HG02943 (cell line): Measurements from ENCODE around the gene PGAM1.
"Not testable (repeated sequence)": the region's sequence is repeated elsewhere in the genome, so short reads cannot be mapped to it uniquely, and the experiment has no call there.

ENCODE experiments used
- ATAC-seq: cut with Tn5 transposase; IDR thresholded peaks from one replicate; pipeline ENCODE4 v1.9.1; 2021; ENCODE audit warnings: mild to moderate bottlenecking, low read depth, moderate library complexity; ENCODE audit not compliant: unreplicated experiment

The PGAM1 gene

GRCh38 chr10:97407211-97407951 lies 18.6 kb upstream of the PGAM1 start:
- peak; percentile 89 for ATAC-seq

DNA sequence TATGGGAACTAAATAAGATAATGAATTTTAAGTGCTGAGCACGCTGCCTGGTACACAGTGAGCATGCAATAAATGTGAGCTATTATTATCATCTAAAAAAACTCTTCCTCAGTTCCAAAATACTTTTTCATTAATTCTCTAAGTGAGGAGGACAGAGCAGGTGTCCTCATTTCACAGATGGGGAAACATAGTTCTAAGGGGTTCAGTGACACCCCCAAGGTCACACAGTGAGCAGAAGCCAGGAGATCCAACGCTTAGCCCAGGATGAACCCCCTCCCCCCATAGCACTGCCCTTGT lies 18.1 kb upstream of the PGAM1 start:
- no peak for ATAC-seq

DNA sequence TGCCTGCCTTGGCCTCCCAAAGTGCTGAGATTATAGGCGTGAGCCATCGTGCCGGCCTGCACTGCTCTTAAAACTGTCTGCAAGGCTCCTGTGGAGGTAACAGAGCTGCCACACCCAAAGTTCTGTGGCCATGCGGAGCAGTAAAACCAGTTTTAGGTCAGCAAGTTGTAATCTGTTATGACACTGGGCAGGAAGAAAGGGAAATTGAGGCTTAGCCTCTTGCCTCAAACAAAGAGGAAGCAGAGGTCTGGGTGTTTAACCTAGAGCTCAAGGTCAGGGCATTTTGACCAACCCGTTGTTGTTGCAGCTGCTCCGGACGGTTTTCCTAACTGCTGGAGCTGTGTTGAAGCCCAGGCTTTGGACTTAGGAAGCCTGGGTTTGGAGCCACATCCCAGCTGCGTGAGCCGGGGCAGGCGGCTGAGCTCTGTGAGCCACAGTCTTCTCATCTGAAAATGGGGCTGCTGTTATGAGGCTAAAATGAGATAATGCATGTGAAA lies 17.4 kb upstream of the PGAM1 start:
- ATAC-seq: no peak

DNA sequence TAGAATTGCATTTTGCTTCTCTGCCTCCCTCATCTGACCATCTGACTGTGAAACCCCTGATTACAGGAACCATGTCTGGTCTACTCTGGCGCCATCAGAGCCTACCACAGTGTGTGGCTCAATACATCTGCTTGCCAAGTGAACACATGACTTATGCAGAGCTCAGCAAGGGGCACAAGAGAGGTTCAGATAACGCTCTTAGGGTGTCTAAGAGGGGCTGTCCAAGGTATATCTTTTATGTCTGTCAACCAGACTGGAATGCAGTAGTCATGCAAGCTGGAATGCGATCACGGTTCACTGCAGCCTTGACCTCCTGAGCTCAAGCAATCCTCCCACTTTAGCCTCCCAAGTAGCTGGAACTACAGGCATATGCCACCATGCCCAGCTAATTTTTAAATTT lies 14.6 kb upstream of the PGAM1 start:
- ATAC-seq: no peak

- ATAC-seq: no peak
Observed at GRCh38 chr10:97412891-97413304, 13.1 kb upstream of the PGAM1 start.

GRCh38 chr10:97416565-97416964 lies 9.4 kb upstream of the PGAM1 start:
- no peak for ATAC-seq

- ATAC-seq: not testable (repeated sequence)
Observed at GRCh38 chr10:97423757-97424098, 2.3 kb upstream of the PGAM1 start.

GRCh38 chr10:97426776-97427570 lies 982 bp downstream of the PGAM1 start:
- ATAC-seq: no peak

- ATAC-seq: no peak
Observed at GRCh38 chr10:97427571-97428179, 1.7 kb downstream of the PGAM1 start.

GRCh38 chr10:97428572-97428981 lies 2.6 kb downstream of the PGAM1 start:
- ATAC-seq: no peak

DNA sequence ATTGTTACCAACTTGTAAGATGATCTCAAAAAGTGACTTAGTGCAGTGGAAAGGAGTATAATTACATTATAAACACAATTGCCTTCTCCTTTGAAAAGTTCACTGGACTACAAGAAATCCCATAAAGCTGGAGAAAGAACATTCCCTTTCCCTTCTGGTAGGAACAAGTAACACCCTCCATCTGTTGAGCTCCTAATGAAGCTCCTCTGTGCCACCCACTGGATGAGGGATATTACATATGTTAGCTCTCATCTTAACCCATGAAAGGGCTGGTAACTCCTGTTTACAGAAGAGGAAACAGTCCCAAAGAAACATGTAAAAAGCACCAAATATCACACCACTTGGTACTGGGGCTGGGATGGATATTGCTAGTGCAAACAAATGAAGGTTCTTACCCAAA lies 8.1 kb downstream of the PGAM1 start:
- ATAC-seq: no peak

GRCh38 chr10:97434557-97434956 lies 8.6 kb downstream of the PGAM1 start:
- ATAC-seq: no peak

- ATAC-seq: no peak
Observed at GRCh38 chr10:97435211-97435610, 9.2 kb downstream of the PGAM1 start.

- ATAC-seq: no peak
Observed at GRCh38 chr10:97442277-97442676, 16.3 kb downstream of the PGAM1 start.

DNA sequence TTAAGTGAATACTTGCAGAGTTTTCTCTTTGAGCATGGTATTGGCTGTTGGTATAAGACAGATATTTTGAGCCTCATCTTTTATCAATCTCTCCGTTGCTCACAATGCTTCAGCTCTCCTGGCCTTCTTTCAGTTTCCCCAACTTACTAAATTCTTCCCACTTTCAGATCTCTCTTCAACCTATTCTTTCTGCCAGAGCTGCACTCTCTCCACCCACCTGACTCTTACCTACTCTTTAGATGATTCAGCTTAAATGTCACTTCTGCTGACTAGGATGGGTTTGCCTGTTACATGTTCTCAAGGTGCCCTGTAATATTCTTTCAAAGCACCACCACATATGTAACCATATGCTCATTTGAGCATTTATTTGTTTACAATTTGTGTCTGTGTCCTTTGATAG lies 18.2 kb downstream of the PGAM1 start:
- ATAC-seq: no peak

GRCh38 chr10:97445357-97445721 lies 19.3 kb downstream of the PGAM1 start:
- ATAC-seq: no peak

- ATAC-seq: peak; percentile 93
Observed at GRCh38 chr10:97445722-97446639, 20.0 kb downstream of the PGAM1 start, which contains the start of the genes EXOSC1 and ZDHHC16. Gene EXOSC1, minus strand, starts transcription at chr10:97446006. Its CDS starts 21 bp downstream, at chr10:97445985. Gene ZDHHC16, plus strand, starts transcription at chr10:97446175. Its CDS starts 5,501 bp downstream, at chr10:97451676.

DNA sequence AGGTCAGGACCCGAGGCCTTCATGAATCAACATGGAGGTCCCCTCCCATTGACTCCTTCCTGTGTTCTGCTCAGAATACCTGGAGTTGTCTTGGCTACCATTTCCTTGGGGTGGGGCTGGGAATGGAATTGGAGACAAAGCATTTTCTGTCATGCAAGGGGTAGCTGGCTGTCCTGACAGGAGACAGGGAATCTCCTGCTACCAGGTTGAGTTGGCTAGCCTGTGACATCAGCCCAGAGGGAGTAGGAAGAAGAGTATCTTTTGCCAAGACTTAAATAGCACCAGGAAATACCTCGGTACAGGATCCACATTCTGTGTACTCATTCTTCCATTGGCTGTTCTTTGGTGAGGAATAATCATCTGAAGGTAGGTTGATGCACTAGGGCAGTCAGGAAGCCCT lies 24.8 kb downstream of the PGAM1 start:
- no peak for ATAC-seq

- ATAC-seq: no peak
Observed at GRCh38 chr10:97451605-97452004, 25.6 kb downstream of the PGAM1 start.

DNA sequence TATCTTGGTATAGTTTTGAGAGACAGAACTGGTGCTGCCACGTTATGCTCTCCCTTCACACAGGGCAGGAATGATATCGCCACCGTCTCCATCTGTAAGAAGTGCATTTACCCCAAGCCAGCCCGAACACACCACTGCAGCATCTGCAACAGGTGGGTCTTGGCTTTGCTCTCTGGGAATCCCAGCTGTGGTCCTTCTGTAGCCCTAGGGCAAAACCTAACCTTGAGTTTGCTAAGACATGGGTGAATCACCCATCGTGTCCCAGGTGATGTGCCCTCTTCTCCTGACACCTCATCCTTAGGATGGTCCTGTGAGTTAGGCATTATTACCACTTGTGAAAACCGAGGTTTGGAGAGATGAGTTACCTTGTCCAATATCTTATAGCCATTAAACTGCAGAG lies 26.4 kb downstream of the PGAM1 start:
- ATAC-seq: no peak
